ENCODE data around the gene BCLAF3.

Gene BCLAF3

DNA sequence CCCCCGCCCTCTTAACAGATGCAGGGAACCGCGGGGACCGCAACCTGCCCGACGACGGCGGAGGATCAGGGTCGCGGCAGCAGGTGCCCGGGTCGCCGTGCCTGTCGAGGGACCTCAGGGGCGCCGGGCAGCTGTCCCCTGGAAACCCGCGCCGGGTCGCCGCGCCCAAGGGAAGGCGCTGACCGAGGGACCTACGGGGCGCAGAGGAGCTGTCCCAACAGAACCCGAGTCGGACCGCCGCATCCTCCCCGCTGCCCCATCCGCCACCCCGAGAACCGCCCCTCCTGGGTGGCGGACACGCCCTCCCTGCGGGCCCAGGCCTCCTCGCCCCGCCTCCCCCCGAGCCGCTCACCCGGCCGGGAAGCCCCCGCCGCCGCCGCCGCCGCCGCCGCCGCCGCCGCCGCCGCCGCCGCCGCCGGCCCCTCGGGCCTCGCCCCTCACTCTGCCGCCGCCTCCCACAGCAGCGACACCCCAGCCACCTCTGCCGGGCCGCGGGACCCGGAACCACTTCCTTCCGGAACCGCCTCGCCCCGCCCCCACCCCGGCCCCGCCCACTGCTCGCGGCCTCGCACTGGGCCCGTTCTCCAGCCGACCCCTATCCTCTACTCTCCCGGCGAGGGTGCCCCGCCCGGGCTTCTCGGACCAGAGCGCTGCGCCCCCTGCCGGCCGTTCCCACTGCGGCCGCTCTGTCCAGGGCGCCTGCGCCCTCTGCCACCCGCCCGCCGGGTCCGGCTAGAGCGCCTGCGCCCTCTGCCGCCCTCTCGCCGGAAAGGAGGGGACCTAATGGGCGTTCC lies at the start of gene BCLAF3:
Gene BCLAF3 (minus strand): TSS at position 506 of the 794 bp plus-strand sequence. CDS start 20,797 bp downstream, outside the sequence.
- H3K9me3 Mint-ChIP-seq, result no peaks in the 10 kb centered on the region
- H3K4me3 Mint-ChIP-seq, result peak within 1 kb of the TSS; percentile 96
- peaks cover 22% of the 10 kb centered on the region for H3K4me1 Mint-ChIP-seq
- H3K27me3 Mint-ChIP-seq, result no peaks in the 10 kb centered on the region
- H3K36me3 Mint-ChIP-seq, result no peaks in the 10 kb centered on the region
- peak within 1 kb of the TSS; percentile 99 for H3K27ac Mint-ChIP-seq

DNA sequence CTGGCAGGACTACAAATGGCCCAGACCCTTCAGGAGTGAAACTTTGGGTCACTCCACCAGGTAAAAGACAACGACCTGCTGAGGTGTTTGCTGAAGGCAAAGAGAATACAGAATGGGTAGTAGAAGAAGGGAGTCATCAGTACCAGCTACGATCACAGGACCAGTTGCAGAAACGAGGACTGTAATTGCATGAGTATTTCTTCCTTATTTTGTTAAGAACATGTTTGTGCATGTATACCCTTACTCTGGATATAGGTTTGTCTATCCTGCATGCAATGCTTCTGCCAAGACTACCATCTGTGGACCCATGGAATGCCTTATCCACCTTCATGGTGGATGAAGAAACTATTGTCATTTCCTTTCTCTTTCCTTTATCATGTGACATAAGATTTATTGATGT lies 48.1 kb upstream of the BCLAF3 start:
- Mint-ChIP-seq H3K4me1 (no peaks in the 10 kb centered on the region), H3K36me3 (no peaks in the 10 kb centered on the region), H3K27me3 (no peaks in the 10 kb centered on the region), H3K4me3 (no peak overlapping the region), H3K27ac (no peak overlapping the region), H3K9me3 (no peaks in the 10 kb centered on the region)

DNA sequence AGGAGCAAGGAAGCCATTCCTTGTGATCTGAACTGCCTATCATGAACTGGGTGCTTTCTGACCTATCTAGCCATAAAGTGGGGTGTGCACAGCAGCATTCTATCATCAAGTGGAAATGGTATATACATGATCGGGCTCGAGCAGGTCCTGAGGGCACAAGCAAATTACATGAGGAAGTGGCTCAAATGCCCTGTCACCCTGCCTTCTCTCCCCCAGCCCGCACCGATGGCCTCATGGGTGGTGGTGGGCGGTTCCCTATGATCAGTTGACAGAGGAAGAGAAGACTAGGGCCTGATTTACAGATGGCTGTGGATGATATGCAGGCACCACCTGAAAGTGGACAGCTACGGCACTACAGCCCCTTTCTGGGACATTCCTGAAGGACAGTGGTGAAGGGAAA lies 46.3 kb upstream of the BCLAF3 start:
- no peaks in the 10 kb centered on the region for H3K9me3 Mint-ChIP-seq
- H3K36me3 Mint-ChIP-seq, result no peaks in the 10 kb centered on the region
- H3K4me1 Mint-ChIP-seq, result no peaks in the 10 kb centered on the region
- no peak overlapping the region for H3K4me3 Mint-ChIP-seq
- no peaks in the 10 kb centered on the region for H3K27me3 Mint-ChIP-seq
- no peak overlapping the region for H3K27ac Mint-ChIP-seq

DNA sequence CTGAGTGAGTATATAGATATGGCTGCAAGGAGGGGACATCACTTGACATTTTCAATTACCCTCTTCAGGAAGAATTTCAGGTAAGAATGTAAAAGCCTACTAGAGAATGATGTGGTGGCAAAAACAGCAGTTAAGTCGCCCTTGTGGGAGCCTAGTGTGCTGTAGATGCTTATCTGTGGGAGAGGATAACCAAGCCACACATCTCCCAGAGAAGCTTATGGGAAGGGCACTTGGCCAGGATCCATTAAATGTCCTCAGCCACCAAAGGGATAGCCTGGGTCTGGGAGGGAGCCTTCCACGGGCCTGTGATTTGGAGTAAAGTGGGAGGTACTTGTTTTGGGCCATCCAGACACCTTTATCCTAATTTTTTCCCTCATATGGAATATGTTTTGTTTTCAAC lies 41.3 kb upstream of the BCLAF3 start:
- Mint-ChIP-seq H3K27ac (no peak overlapping the region), H3K27me3 (no peaks in the 10 kb centered on the region), H3K4me3 (no peak overlapping the region)

DNA sequence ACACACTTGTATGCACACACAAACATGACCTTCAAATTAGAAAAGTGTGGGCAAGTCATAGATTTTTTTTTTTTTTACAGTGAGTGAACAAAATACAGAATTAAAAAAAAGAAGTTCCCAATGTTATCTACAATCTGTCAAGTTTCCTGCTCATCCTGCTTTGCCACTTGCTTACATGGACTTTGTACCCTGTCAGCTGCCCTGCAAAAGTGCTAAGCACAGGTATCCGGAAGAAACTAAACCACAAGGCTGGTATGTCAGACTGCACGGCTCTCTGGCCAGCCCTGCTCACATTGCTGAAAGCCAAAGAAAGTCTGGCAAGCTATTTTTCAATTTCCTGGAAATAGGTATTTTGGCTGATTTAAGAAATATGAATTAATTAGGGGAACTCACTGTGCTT lies 38.9 kb upstream of the BCLAF3 start:
- Mint-ChIP-seq H3K4me3 (no peak overlapping the region), H3K9me3 (no peaks in the 10 kb centered on the region), H3K4me1 (peaks cover 11% of the 10 kb centered on the region), H3K36me3 (no peaks in the 10 kb centered on the region), H3K27ac (no peak overlapping the region), H3K27me3 (no peaks in the 10 kb centered on the region)

More for the DNA sequence above, 41.3 kb upstream of the BCLAF3 start:
- H3K36me3 Mint-ChIP-seq, result no peaks in the 10 kb centered on the region
- H3K4me1 Mint-ChIP-seq, result peaks cover 11% of the 10 kb centered on the region
- no peaks in the 10 kb centered on the region for H3K9me3 Mint-ChIP-seq

DNA sequence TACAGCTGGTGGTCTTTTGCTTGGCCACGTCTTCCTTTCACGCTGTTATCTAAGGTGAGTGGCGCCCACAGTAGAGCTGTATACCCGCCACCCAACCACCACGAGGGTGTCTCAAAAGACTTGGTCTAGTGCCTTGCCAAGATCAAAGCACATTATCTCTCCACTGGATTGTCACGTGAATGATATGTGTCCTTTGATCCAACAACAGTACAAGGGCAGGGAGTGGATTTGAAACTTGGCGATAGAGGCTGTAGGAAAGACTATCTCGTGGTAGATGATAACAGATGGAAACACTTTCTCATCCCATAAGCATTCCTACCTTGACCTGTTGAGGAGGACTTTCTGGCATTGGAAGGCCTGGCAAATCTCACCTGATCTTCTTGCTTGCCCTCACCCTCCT lies 37.7 kb upstream of the BCLAF3 start:
- Mint-ChIP-seq H3K4me3 (no peak overlapping the region), H3K27ac (no peak overlapping the region), H3K27me3 (no peaks in the 10 kb centered on the region), H3K9me3 (no peaks in the 10 kb centered on the region), H3K4me1 (peaks cover 11% of the 10 kb centered on the region), H3K36me3 (no peaks in the 10 kb centered on the region)

DNA sequence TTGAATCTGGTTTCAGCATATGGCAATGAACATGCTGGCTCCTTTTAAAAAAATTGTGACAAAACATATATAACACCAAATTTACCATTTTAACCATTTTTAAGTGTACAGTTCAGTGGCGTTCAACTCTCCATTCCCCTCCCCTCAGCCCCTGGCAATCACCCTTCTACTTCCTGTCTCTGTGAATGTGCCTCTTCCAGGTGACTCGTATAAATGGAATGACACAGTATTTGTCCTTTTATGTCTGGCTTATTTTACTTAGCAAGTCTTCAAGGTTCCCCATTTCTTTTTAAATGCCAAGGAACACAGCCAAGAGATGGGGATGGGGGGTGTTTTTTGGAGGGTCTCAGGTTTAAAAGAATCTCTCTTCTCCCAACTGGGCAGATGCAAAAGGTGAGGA lies 35.4 kb upstream of the BCLAF3 start:
- Mint-ChIP-seq H3K27ac (no peak overlapping the region), H3K4me1 (peaks cover 11% of the 10 kb centered on the region), H3K27me3 (no peaks in the 10 kb centered on the region), H3K4me3 (no peak overlapping the region), H3K36me3 (no peaks in the 10 kb centered on the region), H3K9me3 (no peaks in the 10 kb centered on the region)

DNA sequence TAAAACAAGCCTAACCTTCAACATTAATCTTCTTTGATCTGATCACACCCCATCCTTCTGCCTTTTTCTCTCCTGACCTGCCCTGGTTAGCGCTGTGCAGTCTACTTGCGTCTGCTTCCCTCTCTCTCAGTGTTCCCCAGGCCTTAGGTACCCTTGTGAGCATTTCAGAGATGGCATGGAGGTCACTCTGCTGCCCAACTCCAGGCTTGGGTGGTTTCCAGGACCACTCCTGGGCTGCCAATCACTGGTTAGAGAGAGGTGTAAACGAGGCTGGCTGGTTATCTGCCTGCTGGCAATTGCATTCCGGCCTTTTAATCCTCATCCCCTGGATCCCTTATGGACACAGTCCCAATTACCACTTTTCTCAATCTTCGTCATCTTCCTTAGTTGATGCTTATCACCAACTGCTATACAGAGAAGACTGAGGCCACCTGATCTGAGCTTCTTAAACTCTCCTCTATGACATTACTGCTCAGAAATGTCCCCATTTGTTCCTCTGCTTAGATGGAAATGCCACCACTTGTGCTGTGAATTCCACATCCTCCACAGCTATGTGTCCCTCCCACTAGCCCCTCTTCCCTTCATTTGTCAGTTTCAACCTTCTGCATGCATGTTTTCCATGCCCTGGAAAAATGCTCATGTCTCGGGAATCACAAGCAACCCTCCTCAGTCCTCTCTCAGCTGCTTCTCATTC lies 29.0 kb upstream of the BCLAF3 start:
- H3K27ac Mint-ChIP-seq, result no peak overlapping the region
- peaks cover 4% of the 10 kb centered on the region for H3K9me3 Mint-ChIP-seq
- no peak overlapping the region for H3K4me3 Mint-ChIP-seq
- H3K27me3 Mint-ChIP-seq, result no peaks in the 10 kb centered on the region
- H3K4me1 Mint-ChIP-seq, result no peaks in the 10 kb centered on the region
- H3K36me3 Mint-ChIP-seq, result peaks cover 6% of the 10 kb centered on the region

DNA sequence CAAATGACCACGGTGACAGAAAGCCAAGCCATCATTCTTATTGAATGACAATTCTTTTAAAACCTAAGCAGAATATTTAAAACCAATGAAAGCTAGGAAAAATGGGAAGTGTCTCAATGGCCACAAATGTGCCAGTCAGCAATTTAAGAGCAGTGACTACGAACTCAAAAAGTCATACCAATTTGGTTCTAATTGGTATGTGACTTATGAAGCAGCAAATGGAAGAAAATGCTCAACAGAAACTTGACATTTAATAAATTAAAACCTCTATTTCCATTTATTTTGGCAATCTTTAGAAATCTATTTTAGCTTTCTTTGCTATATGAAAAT lies 25.7 kb upstream of the BCLAF3 start:
- no peak overlapping the region for H3K27ac Mint-ChIP-seq
- no peak overlapping the region for H3K4me3 Mint-ChIP-seq
- peaks cover 6% of the 10 kb centered on the region for H3K36me3 Mint-ChIP-seq
- H3K9me3 Mint-ChIP-seq, result peaks cover 4% of the 10 kb centered on the region
- no peaks in the 10 kb centered on the region for H3K4me1 Mint-ChIP-seq
- no peaks in the 10 kb centered on the region for H3K27me3 Mint-ChIP-seq

DNA sequence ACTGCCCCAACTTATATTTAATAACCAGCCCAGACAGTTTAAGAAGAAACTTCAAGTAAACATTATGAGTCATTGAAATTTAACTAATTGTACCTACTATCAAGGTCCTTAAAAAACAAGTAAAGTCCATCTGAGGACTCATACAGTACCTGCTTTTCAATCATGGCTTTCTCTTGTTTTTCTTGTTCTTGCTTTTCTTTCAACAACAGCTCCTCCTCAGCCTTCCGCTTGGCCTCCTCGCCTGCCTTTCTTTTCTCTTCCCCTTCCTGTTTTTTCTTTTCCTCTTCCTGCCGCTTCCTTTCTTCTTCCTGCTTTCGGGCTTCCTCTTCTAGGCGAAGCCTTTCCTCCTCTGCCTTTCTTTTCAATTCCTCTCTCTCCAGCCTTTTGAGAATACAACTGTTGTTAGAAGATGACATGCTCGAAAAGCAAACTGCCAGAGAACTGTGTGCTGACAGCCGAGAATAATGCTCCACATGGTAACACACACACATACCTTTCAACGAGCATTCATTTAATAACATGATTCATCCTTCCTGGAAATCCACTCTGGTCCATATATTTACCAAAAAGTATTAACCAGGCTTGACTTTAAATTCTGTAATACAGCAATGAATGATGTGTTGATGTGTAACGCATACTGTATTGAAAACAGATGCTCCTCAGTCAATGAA lies 25.2 kb upstream of the BCLAF3 start:
- Mint-ChIP-seq H3K4me1 (no peaks in the 10 kb centered on the region), H3K9me3 (peaks cover 4% of the 10 kb centered on the region), H3K27ac (no peak overlapping the region), H3K36me3 (peaks cover 6% of the 10 kb centered on the region), H3K4me3 (no peak overlapping the region), H3K27me3 (no peaks in the 10 kb centered on the region)

DNA sequence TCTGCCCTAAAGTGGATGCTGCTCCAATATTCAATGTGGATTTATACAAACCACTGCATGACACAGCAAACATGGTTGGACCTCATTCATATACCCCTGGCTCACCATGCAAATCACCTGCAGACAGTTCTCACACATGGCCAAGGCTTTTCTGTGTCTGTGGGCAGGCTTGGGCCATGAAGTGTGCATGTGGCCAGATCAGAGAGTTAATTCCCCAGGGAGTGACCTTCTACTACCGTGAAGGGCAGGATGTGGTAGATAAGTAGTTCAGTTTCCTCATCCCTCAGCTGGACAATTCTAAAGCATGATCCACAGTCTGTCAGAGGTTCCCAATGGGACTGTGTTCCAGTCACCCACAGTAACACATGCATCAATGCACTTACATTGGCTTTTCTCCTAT lies 24.6 kb upstream of the BCLAF3 start:
- no peak overlapping the region for H3K27ac Mint-ChIP-seq
- H3K4me3 Mint-ChIP-seq, result no peak overlapping the region
- no peaks in the 10 kb centered on the region for H3K4me1 Mint-ChIP-seq
- H3K27me3 Mint-ChIP-seq, result no peaks in the 10 kb centered on the region
- H3K36me3 Mint-ChIP-seq, result peaks cover 6% of the 10 kb centered on the region
- H3K9me3 Mint-ChIP-seq, result peaks cover 4% of the 10 kb centered on the region

DNA sequence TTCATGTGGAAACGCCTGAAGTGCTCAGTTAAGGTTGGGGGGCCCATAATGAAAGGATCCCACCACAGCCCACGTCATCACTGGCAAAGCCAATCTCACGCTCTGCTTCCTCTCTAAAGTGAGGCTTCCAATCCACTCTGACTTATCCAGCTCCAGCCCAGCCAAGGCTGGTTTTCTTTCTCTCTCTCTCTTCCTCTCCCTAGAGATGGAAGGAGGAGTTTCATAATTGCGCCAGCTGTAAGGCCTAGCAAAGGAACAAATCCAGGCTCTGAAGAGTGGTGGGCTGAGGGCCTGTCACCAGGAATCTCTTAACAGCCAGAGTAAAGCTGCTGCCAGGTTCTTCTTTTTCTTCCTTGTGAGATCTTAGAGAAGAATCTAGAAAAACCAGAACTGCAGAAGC lies 20.7 kb upstream of the BCLAF3 start:
- H3K36me3 Mint-ChIP-seq, result peaks cover 6% of the 10 kb centered on the region
- no peaks in the 10 kb centered on the region for H3K27me3 Mint-ChIP-seq
- no peaks in the 10 kb centered on the region for H3K9me3 Mint-ChIP-seq
- H3K4me1 Mint-ChIP-seq, result peaks cover 5% of the 10 kb centered on the region
- no peak overlapping the region for H3K27ac Mint-ChIP-seq
- H3K4me3 Mint-ChIP-seq, result no peak overlapping the region

DNA sequence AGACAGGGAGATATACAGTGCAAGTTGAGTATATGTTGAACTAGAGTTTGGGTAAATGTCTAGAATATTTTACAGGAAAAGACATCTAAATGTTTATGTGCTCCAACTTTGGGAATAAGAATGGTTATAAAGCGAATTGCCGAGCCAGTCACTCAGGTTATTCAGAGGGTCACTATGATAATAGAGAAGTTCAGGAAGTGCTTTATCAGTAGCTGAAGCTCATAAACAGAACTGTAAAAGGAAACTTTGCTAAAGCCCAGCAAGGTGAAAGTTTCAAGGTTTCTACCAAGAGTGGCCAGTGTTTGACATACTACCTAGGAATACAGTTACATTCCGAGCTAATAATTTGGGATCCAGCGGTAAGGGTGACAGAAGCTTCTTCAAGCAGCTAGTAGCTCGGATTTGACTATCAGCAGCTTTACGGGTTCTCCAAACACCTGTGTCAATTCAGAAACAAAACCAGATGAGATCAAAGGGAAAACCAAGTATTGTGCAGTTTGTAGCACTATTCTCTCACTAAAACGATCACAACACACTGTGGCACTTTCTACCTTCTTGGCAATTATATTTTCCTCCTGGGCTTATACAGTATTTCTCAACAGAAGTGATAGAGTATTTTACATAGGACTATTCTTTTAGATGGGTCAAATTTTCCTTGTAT lies 17.2 kb upstream of the BCLAF3 start:
- no peak overlapping the region for H3K4me3 Mint-ChIP-seq
- no peaks in the 10 kb centered on the region for H3K36me3 Mint-ChIP-seq
- H3K4me1 Mint-ChIP-seq, result peaks cover 5% of the 10 kb centered on the region
- H3K9me3 Mint-ChIP-seq, result no peaks in the 10 kb centered on the region
- no peak overlapping the region for H3K27ac Mint-ChIP-seq
- H3K27me3 Mint-ChIP-seq, result no peaks in the 10 kb centered on the region

DNA sequence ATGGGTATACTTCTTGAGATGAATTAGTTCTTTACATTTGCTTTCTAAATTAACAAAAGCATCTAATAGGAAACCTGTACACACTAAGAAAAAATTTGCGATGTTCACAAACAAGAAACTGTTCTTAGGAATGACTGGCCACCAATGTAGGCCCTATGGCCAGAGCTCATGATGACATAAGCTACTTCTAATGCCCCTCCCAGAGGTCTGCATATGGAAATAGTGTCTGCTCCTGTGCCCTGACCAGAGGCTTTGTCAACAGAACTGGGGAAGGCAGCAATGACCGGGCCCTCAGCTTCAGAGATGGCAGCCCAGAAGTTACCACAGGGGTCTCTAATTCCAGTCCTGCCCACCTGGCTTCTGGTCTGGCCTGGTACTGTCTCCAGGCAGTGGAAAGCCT lies 15.0 kb upstream of the BCLAF3 start:
- H3K27ac Mint-ChIP-seq, result no peak overlapping the region
- peaks cover 5% of the 10 kb centered on the region for H3K4me1 Mint-ChIP-seq
- H3K9me3 Mint-ChIP-seq, result no peaks in the 10 kb centered on the region
- no peaks in the 10 kb centered on the region for H3K36me3 Mint-ChIP-seq
- H3K4me3 Mint-ChIP-seq, result no peak overlapping the region
- H3K27me3 Mint-ChIP-seq, result no peaks in the 10 kb centered on the region

DNA sequence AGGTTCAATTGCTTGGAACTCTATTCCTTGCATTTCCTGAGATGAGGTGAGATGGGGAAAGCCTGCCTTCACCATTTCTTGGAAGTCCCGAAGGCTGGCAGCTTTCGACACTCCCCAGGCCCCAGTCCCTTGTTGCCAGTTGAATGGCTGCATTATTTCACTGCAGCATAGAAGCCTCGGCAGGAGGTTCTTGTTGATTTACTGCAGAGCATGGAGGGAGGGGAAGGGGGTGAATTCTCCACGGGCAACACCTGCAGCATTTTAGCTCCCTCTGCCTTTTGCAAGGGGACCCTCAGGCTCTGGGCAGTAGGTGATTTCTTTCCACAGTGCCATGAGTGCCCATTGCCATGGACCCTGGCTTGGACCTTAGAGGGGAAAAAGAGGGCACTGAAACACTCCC lies 10.7 kb upstream of the BCLAF3 start:
- Mint-ChIP-seq H3K36me3 (no peaks in the 10 kb centered on the region), H3K4me1 (no peaks in the 10 kb centered on the region), H3K4me3 (no peak overlapping the region)

DNA sequence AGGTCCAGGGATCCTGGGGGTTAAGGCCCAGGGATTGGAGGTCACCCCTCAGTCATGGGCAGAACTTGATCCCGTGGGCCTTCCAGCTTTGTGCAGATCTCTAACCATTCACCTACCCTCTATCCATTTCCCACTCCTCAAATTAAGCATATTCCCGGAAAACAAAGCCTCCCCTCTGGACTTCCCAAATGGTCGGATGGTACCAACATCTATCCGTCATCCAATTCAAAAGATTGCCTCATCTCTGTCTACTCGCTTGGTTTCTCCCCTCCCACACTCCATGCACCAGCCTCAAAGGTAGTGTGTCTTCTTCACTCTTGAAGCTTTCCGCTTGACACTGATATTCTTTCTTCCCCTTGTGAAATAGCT lies 473 bp upstream of the BCLAF3 start:
- peak overlapping the region; percentile 90 for H3K4me3 Mint-ChIP-seq
- H3K27me3 Mint-ChIP-seq, result no peaks in the 10 kb centered on the region
- peaks cover 20% of the 10 kb centered on the region for H3K4me1 Mint-ChIP-seq
- H3K36me3 Mint-ChIP-seq, result no peaks in the 10 kb centered on the region
- peak overlapping the region; percentile 99 for H3K27ac Mint-ChIP-seq
- no peaks in the 10 kb centered on the region for H3K9me3 Mint-ChIP-seq

More for the DNA sequence above, 10.7 kb upstream of the BCLAF3 start:
- Mint-ChIP-seq H3K27me3 (no peaks in the 10 kb centered on the region), H3K9me3 (no peaks in the 10 kb centered on the region), H3K27ac (no peak overlapping the region)
